Right cardiac atrium (tissue), 5 donors: Measurements from ENCODE around the gene RPS6KA2. TPM values are rescaled to one million over a fixed set of nuclear protein-coding genes. Genes with fewer than 3 reads are reported as not detected.

Source experiments
- ATAC-seq, 2 donors: fragments of 200-7000 bp; cut with Tn5 transposase; one replicate each; pipeline versions ENCODE4 v1.8.0 to v1.9.1; 2020; ENCODE audit warnings: moderate library complexity in 2 of 2, mild to moderate bottlenecking in 1 of 2
- DNase-seq, 3 donors: peaks; one replicate each; pipeline ENCODE4 v3.0.0-alpha.2; 2020
- H3K27ac ChIP-seq: one replicate; pipeline ENCODE4 v1.5.1; 2013; ENCODE audit warnings: mild to moderate bottlenecking, low read length, control low read depth, moderate library complexity
- H3K27me3 ChIP-seq: one replicate; pipeline ENCODE4 v1.6.1; 2013; ENCODE audit not compliant: control insufficient read depth, insufficient read depth
- H3K4me1 ChIP-seq: one replicate; pipeline ENCODE4 v1.6.1; 2013; ENCODE audit warnings: low read length; ENCODE audit not compliant: control insufficient read depth, insufficient read depth
- H3K4me3 ChIP-seq: one replicate; pipeline ENCODE4 v1.5.1; 2013; ENCODE audit warnings: low read length, control low read depth
- H3K9me3 ChIP-seq: one replicate; pipeline ENCODE4 v1.6.1; 2013; ENCODE audit warnings: low read length; ENCODE audit not compliant: control insufficient read depth
- WGBS: extraction: QIAGEN DNeasy Blood & Tissue Kit; methylation state at CpG from one replicate; pipeline ENCODE4 v1.1.7; 2013; 5-methylcytosine and 5-hydroxymethylcytosine counted together
- intact Hi-C, 4 donors: fragments of 100-400 bp; cut with DNase I; formaldehyde crosslinking; loops; one replicate each; pipeline versions ENCODE4 v1.11.0 to v1.14.0; 2022 to 2023
- polyA plus RNA-seq: library from polyadenylated mRNA; stranded (reverse); fragments of 200-250 nt; gene quantifications from one replicate; pipeline ENCODE4 v1.2.3, GENCODE V29; 2013
- total RNA-seq, 4 donors: library from RNA; stranded (reverse); fragmentation: NEBNext Ultra II Directional; extraction: Animal tissue kit (Norgen Biotek cat#: 25700); gene quantifications; one replicate each; pipeline ENCODE4 v1.2.1, GENCODE V29; 2021
- donor health status: healthy with polysubstance abuse.
- donor health status: DM: no; HTN: yes; CAD: no.
- donor health status: DM: no; HTN: no; CAD: no.
- donor health status: DM: no; HTN: yes; CAD: no; lungs with severe emphysema.
- donor health status: DM: yes; HTN: yes; CAD: no.

Gene RPS6KA2
- total and polyA plus RNA-seq, 5 donors = 34.0 to 80.9 (median 65.3) TPM

DNA sequence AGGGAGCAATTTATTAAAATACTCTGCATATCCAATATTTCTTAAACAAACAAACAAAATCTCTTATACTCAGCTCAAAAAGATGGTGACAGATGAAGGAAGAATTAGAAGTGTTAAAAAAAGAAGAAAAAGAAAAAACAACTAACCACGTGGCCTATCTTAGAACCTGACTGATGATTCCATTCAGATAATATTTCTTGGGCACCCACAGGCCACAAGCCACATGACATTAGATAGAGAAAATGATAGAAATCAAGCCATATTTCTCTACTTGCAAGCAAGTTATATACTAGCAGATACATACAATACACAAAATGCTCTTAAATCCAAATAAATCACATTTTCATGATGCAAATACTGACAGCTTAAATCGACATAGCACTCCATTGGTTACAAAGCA is 26.1 kb downstream of the RPS6KA2 start:
- Histone ChIP-seq H3K27me3 (no peaks in the 10 kb centered on the region), H3K9me3 (no peaks in the 10 kb centered on the region), H3K27ac (no peak overlapping the region), H3K4me1 (peaks cover 4% of the 10 kb centered on the region), H3K4me3 (no peak overlapping the region)
- intact Hi-C loops = no loop called here
- DNase-seq = no peak
- 75% methylated on average over 2 of the region's 2 CpGs for WGBS
- ATAC-seq = no peak

DNA sequence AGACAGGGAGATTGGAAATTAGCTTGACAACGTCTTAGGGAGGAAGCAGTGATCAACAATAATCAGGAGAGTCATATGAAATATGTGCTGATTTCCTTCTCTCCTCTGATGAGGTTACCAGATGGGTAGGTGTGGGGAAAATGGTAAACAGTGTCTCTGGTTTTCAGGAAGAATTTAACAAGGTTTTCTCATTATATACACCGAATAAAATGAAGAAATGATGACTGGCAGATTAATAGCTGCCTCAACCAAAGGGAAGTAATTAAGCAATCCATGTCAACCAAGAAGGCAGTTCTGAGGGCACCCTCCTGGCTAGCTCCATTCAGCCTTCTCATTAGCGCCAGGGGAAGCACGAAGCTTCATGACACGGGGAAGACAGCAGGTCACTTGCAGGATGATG is 27.8 kb downstream of the RPS6KA2 start:
- no peaks in the 10 kb centered on the region for H3K9me3 ChIP-seq
- H3K4me3 ChIP-seq = no peak overlapping the region
- intact Hi-C loops = no loop called here
- H3K27me3 ChIP-seq = no peaks in the 10 kb centered on the region
- DNase-seq (no peak), ATAC-seq (no peak)
- 61% methylated on average over 5 of the region's 5 CpGs for WGBS
- peaks cover 4% of the 10 kb centered on the region for H3K4me1 ChIP-seq
- H3K27ac ChIP-seq = peak overlapping the region; percentile 45

DNA sequence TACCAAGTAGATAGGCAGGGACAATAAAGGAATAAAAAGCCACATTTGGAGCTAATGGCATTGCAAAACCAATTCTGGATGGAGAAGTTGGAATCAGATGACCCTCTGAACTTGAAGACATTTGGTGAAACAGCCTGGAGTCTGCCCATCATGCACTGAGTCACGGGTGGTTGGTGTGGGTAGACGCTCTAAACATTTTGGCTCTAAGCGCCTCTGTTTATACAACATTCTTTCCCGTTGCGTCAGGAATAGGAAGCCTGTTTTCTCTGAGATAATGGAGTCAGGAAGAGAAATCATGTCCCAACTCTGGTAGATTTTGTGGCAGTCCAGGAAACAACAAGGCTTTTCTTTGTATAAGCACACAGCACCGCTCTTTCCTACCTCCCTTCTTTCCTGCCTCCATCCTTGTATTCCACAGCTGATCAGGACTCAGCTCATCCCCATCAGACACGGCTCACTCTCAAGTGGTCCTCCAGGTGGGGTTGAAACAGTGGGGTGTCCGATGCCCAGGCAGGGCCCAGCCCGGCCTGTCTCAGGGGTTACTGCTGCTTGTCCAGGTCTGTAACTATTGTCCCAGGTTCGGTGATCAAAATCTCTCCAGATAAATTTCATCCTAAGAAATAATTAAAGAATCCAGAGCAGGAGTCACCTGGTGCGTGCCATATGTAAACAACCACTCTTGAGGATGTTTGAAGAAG is 28.5 kb downstream of the RPS6KA2 start:
- Histone ChIP-seq H3K9me3 (no peaks in the 10 kb centered on the region), H3K27me3 (no peaks in the 10 kb centered on the region), H3K4me1 (peaks cover 4% of the 10 kb centered on the region), H3K27ac (peak overlapping the region; percentile 99), H3K4me3 (no peak overlapping the region)
- 51% methylated on average over 11 of the region's 11 CpGs for WGBS
- intact Hi-C loops = no loop called here
- ATAC-seq (peak; percentile 92 to 98), DNase-seq (peak; percentile 66 to 76 (median 69))

DNA sequence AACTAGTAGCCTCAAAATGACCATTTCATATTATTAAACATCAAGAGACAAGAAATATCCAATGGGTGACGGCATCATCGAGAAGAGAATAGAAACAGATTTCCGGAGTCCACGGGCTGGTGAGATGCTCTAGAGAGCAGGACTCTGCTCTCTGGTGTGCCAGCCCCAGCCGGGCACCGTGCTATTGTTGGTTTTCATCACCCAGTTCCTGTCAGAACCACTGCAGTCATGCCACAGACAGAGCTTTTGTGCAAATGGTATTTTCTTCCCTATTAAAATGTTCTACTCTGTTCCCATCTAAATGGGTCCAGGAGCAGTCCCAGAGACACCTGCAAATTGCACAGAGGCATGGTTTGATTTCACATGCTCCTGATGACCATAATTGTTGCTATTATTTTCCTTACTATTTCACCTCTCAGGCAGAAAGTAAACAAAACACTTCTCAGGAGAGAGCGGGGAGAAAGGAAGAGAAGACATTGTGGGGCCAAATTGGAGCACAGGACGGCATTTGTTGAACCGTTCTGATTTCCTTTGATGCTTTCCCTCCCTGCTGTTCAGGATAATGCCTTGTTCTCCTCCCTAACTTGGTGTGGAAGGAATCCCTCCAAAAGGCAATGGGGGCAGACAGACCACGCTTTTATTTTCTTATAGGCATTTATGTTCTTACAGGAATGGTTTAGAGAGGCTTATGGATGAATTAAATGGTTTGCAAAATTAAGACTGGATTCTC is 29.2 kb downstream of the RPS6KA2 start:
- Histone ChIP-seq H3K27me3 (no peaks in the 10 kb centered on the region), H3K27ac (peak overlapping the region; percentile 54), H3K9me3 (no peaks in the 10 kb centered on the region), H3K4me3 (no peak overlapping the region), H3K4me1 (peaks cover 4% of the 10 kb centered on the region)
- WGBS = 75% methylated on average over 10 of the region's 10 CpGs
- ATAC-seq (no peak), DNase-seq (no peak)
- intact Hi-C loops = no loop called here

DNA sequence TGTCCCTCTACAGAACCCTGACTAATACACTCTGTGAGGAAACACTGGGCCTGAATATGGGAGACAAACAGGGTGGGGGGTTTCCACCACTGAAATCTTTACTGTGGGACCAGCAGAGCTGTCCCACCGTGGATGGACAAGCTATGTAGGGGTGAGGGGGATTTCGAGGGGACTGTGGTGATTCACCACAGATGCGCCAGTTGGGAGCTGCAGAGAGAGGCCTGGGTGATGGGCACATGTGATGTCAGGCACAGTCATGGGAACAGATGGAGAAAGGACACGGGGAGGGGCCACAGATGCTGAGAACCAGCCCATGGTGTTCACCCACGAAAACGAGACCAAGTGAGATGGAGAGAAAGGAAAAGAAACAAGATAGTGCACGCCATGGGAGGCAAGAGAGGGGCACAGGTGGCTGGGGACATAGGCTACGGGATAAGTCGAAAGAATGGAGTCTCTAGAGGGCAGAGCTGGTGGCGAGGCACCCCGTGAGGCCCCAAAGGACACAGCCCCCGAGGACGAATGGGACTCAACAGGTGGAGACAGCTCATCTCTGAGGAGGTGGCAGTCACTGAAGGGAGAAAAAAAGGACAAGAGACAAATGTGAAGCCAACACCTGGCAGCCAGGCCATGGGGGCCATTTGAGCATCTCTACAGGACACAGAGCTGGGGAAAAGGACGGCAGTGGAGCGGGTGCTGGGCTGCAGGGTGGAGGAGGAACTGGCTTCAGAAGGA is 30.1 kb downstream of the RPS6KA2 start:
- Histone ChIP-seq H3K27me3 (no peaks in the 10 kb centered on the region), H3K9me3 (no peaks in the 10 kb centered on the region), H3K4me1 (peaks cover 4% of the 10 kb centered on the region), H3K4me3 (no peak overlapping the region), H3K27ac (no peak overlapping the region)
- DNase-seq = peak in 1 of 3 donors; percentile 26
- WGBS = 93% methylated on average over 15 of the region's 15 CpGs
- intact Hi-C loops = no loop called here
- no peak for ATAC-seq

DNA sequence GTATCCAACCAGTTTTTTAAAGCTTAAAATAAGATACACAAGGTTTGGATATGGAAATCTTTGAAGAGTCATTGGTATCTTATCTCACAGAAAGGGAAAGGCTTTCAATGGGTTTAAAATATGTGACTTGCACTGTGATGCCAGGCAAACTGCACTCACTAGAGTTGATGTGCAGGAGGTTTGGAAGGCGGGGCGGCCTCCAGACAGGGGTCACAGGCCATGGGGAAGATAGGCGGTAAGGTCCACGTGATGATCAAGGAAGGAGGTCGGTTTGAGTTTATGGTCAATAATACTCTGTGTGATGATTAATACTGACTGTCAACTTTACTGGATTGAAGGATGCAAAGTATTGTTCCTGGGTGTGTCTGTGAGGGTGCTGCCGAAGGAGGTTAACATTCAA is 31.1 kb downstream of the RPS6KA2 start:
- ATAC-seq (no peak), DNase-seq (no peak)
- Histone ChIP-seq H3K27ac (no peak overlapping the region), H3K9me3 (no peaks in the 10 kb centered on the region), H3K4me1 (peaks cover 4% of the 10 kb centered on the region), H3K4me3 (no peak overlapping the region), H3K27me3 (no peaks in the 10 kb centered on the region)
- WGBS = 83% methylated on average over 6 of the region's 6 CpGs
- intact Hi-C loops = no loop called here

DNA sequence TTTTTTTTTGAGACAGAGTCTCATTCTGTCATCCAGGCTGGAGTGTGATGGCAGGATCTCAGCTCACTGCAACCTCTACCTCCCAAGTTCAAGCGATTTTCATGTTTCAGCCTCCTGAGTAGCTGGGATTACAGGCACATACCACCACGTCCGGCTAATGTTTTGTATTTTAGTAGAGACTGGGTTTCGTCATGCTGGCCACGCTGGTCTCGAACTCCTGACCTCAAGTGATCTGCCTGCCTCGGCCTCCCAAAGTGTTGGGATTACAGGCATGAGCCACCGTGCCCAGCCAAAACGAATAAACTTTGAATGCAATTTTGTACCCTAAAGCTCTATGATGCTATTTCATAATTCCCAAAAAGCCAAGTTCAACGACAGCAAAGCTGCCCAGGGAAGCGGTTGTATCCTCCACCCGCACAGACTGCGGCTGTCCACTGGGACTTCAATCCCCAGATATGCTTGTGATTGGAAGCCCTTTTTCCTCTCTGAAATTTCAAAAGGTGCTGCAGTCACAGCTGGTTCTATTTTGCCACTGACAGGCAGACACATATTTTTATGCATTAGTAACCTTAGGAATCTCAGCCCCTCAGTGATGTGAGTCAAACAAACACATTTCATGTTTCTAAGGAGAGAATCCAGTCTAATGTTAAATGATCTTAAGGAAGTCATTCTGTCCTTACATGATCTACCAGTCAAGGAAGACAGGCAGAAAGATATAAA is 31.8 kb downstream of the RPS6KA2 start:
- no peaks in the 10 kb centered on the region for H3K27me3 ChIP-seq
- H3K9me3 ChIP-seq = no peaks in the 10 kb centered on the region
- intact Hi-C loops = no loop called here
- ATAC-seq (no peak), DNase-seq (no peak)
- H3K27ac ChIP-seq = no peak overlapping the region
- peaks cover 4% of the 10 kb centered on the region for H3K4me1 ChIP-seq
- no peak overlapping the region for H3K4me3 ChIP-seq
- 90% methylated on average over 13 of the region's 13 CpGs for WGBS

DNA sequence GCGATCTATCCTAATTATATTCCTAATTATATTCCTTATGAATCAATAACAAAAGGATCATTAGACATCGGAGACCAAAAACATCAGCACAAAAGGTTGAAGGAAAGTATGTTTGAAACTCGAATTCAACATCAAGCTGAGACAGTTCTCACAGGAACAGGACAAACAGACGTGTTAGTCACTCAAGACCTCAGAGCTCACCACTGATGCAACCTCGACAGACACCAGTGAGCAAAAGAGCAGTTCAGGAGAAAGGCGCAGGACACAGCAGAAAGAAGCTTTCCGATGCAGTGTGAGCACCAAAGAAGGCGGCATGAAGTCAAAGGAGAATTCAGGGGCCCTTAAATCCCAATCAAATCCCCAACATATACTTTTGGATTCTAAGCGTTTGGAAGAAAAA is 34.2 kb downstream of the RPS6KA2 start:
- ATAC-seq (no peak), DNase-seq (no peak)
- Histone ChIP-seq H3K27me3 (no peaks in the 10 kb centered on the region), H3K4me3 (no peak overlapping the region), H3K27ac (no peak overlapping the region), H3K4me1 (peaks cover 1% of the 10 kb centered on the region), H3K9me3 (no peaks in the 10 kb centered on the region)
- intact Hi-C loops = no loop called here
- WGBS = 95% methylated on average over 9 of the region's 9 CpGs

DNA sequence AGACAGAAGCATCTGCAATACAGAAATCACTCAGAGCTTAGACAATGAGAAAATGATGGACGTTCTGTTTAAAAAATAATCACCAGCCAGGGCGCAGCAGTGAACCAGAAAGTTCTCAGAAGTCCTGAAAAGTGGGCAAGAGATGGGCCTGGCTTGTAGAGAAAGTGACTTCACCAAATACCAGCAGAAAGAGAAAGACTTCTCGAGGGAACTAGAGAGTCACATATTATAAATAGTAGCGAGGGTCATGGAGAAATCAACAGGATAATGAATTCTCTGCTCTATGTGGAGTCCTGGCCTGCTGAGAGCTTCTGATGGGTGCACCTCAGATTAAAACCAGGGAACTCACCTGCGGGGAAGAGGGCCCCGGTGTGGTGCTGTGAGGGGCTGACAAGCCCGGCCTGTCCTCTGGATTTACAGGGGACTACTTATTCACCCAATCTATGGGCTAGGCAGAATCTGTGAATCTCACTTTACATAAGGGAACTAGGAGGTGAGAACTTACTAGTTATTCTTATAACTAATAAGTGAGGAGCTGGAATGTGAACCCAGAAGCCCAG is 35.0 kb downstream of the RPS6KA2 start:
- 91% methylated on average over 7 of the region's 7 CpGs for WGBS
- DNase-seq (no peak), ATAC-seq (no peak)
- Histone ChIP-seq H3K27me3 (no peaks in the 10 kb centered on the region), H3K27ac (no peak overlapping the region), H3K4me1 (peaks cover 1% of the 10 kb centered on the region), H3K9me3 (no peaks in the 10 kb centered on the region), H3K4me3 (no peak overlapping the region)
- intact Hi-C loops = no loop called here

DNA sequence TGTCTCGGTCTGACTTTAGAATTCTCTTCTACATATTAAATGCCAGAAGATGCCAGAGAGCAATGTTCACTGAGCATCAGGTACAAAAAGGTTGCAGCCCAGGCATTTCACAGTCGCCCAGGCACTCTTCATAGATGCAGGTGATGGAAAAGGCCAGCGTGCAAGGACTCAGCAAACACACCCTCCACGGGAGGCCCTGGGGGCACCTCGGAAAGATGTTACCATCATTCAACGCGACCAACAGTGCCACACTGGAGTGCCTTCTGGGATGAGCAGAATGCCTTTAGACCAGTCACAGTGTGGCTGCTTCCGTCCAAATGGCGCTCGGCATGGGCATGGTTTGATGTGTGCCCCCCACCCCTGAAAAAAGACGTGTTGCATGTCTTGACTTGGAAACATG is 36.0 kb downstream of the RPS6KA2 start:
- no peak overlapping the region for H3K4me3 ChIP-seq
- H3K4me1 ChIP-seq = peaks cover 1% of the 10 kb centered on the region
- ATAC-seq = no peak
- DNase-seq = peak in 1 of 3 donors; percentile 29
- no peak overlapping the region for H3K27ac ChIP-seq
- WGBS = 96% methylated on average over 11 of the region's 11 CpGs
- H3K9me3 ChIP-seq = no peaks in the 10 kb centered on the region
- intact Hi-C loops = no loop called here
- no peaks in the 10 kb centered on the region for H3K27me3 ChIP-seq
